CD4-positive, alpha-beta T cell (primary cell): ENCODE results near the gene RNF223. TPM values are rescaled to one million over a fixed set of nuclear protein-coding genes. Genes with fewer than 3 reads are reported as not detected.

Experiments
- ATAC-seq: fragments of 200-7000 bp; cut with Tn5 transposase; one replicate; pipeline ENCODE4 v1.10.0; 2022; ENCODE audit warnings: mild to moderate bottlenecking; ENCODE audit not compliant: poor library complexity
- CTCF ChIA-PET: fragments of 350-600 bp; sonication (Branson Sonifier 250); formaldehyde crosslinking; loops from one replicate; lab custom pipeline; 2021; ENCODE audit warnings: antibody characterized with exemption, inconsistent platforms; lab: Charles Lee
- POLR2A ChIA-PET: fragments of 350-600 bp; sonication (Branson Sonifier 250); formaldehyde crosslinking; loops from one replicate; lab custom pipeline; 2021; ENCODE audit warnings: antibody characterized with exemption, inconsistent platforms; lab: Charles Lee
- DNase-seq, 14 experiments: peaks; one replicate each; pipeline ENCODE4 v3.0.0-alpha.2; 2013 to 2020; ENCODE audit warnings: mixed read lengths in 2 of 14
- H3K27ac ChIP-seq, 2 donors: one replicate each; pipeline versions ENCODE4 v1.5.1 to v1.7.0; 2013; ENCODE audit warnings: low read length in 2 of 2, low read depth in 1 of 2, mild to moderate bottlenecking in 1 of 2
- H3K27me3 ChIP-seq, 2 experiments: 1 replicate in 1 of 2; 2 replicates in 1 of 2; pipeline versions ENCODE4 v1.6.1 to v1.7.0; 2013; ENCODE audit warnings: low read length in 2 of 2, control low read depth in 1 of 2, mild to moderate bottlenecking in 1 of 2, moderate library complexity in 1 of 2; ENCODE audit not compliant: insufficient read depth in 2 of 2, control insufficient read depth in 1 of 2
- H3K36me3 ChIP-seq: one replicate; pipeline ENCODE4 v1.6.1; 2013; ENCODE audit warnings: low read length, control low read depth; ENCODE audit not compliant: insufficient read depth
- H3K4me1 ChIP-seq: one replicate; pipeline ENCODE4 v1.6.1; 2013; ENCODE audit warnings: low read length, control low read depth; ENCODE audit not compliant: insufficient read depth
- H3K4me3 ChIP-seq: one replicate; pipeline ENCODE4 v1.5.1; 2013; ENCODE audit warnings: mild to moderate bottlenecking, low read length, moderate library complexity
- H3K9me3 ChIP-seq, 2 experiments: 1 replicate in 1 of 2; 2 replicates in 1 of 2; pipeline versions ENCODE4 v1.6.1 to v1.7.0; 2013; ENCODE audit warnings: low read length in 2 of 2, mild to moderate bottlenecking in 2 of 2, control low read depth in 1 of 2, moderate library complexity in 1 of 2; ENCODE audit not compliant: control insufficient read depth in 1 of 2, insufficient read depth in 1 of 2
- H3K27ac Mint-ChIP-seq: one replicate; pipeline ENCODE4 v1.8.0; 2020; ENCODE audit warnings: mixed read lengths
- H3K27me3 Mint-ChIP-seq: one replicate; pipeline ENCODE4 v1.8.0; 2021; ENCODE audit warnings: mixed read lengths
- H3K36me3 Mint-ChIP-seq: one replicate; pipeline ENCODE4 v1.8.0; 2021; ENCODE audit warnings: low read depth, mixed read lengths
- H3K4me1 Mint-ChIP-seq: one replicate; pipeline ENCODE4 v1.8.0; 2021; ENCODE audit warnings: low read depth, mixed read lengths
- H3K4me3 Mint-ChIP-seq: one replicate; pipeline ENCODE4 v1.8.0; 2020; ENCODE audit warnings: mild to moderate bottlenecking, mixed read lengths
- H3K9me3 Mint-ChIP-seq: one replicate; pipeline ENCODE4 v1.8.0; 2020; ENCODE audit warnings: mixed read lengths
- CTCF ChIP-seq: fragments of 200-600 bp; IDR thresholded peaks from one replicate; pipeline ENCODE4 v1.8.0; 2022; ENCODE audit warnings: antibody characterized with exemption, mild to moderate bottlenecking
- intact Hi-C, 2 experiments: fragments of 100-400 bp; cut with DNase I in 1 of 2; cut with micrococcal nuclease in 1 of 2; formaldehyde crosslinking; loops; one replicate each; pipeline versions ENCODE4 v1.15.1 to v1.9.0; 2023 to 2025; cut with DNase I, micrococcal nuclease
- total RNA-seq, 174 experiments: library from RNA in 2 of 174; stranded (reverse) in 2 of 174; gene quantifications; one replicate each; pipeline ENCODE4 v1.2.3 and lab custom pipeline; 2021 to 2026

RNF223 gene
- total RNA-seq, 2 experiments from 2014 or later, result not detected

- intact Hi-C loops, result no loop called here
- H3K27me3 Mint-ChIP-seq, result peaks cover 7% of the 10 kb centered on the region
- DNase-seq, result no peak
- no peaks in the 10 kb centered on the region for H3K4me1 ChIP-seq
- H3K27ac Mint-ChIP-seq, result no peak overlapping the region
- no peaks in the 10 kb centered on the region for H3K27me3 ChIP-seq
- no peak overlapping the region for H3K27ac ChIP-seq
- H3K4me3 ChIP-seq, result no peak overlapping the region
- H3K36me3 ChIP-seq, result no peaks in the 10 kb centered on the region
- H3K9me3 Mint-ChIP-seq, result no peaks in the 10 kb centered on the region
- no peak for TF ChIP-seq CTCF
- no peaks in the 10 kb centered on the region for H3K36me3 Mint-ChIP-seq
- ATAC-seq, result no peak
- ChIA-PET POLR2A (no interaction called here), CTCF (no interaction called here)
- H3K9me3 ChIP-seq, result peaks cover 0 to 23% of the 10 kb centered on the region in 2 experiments
- H3K4me3 Mint-ChIP-seq, result no peak overlapping the region
- no peaks in the 10 kb centered on the region for H3K4me1 Mint-ChIP-seq
Measured at GRCh38 chr1:1047963-1048362, 26.1 kb downstream of the RNF223 start.

GRCh38 chr1:1047407-1047806, 26.7 kb downstream of the RNF223 start:
- H3K27ac ChIP-seq, result no peak overlapping the region
- no peak overlapping the region for H3K4me3 ChIP-seq
- Mint-ChIP-seq H3K4me3 (no peak overlapping the region), H3K9me3 (no peaks in the 10 kb centered on the region), H3K27me3 (peaks cover 3% of the 10 kb centered on the region), H3K4me1 (no peaks in the 10 kb centered on the region), H3K36me3 (no peaks in the 10 kb centered on the region), H3K27ac (no peak overlapping the region)
- no peaks in the 10 kb centered on the region for H3K4me1 ChIP-seq
- ATAC-seq, result no peak
- ChIA-PET CTCF (no interaction called here), POLR2A (no interaction called here)
- intact Hi-C loops, result no loop called here
- TF ChIP-seq CTCF, result no peak
- H3K27me3 ChIP-seq, result no peaks in the 10 kb centered on the region
- no peaks in the 10 kb centered on the region for H3K36me3 ChIP-seq
- DNase-seq, result no peak
- peaks cover 0 to 28% of the 10 kb centered on the region in 2 experiments for H3K9me3 ChIP-seq

GRCh38 chr1:1046767-1047166, 27.3 kb downstream of the RNF223 start:
- CTCF ChIA-PET, result no interaction called here
- Mint-ChIP-seq H3K27me3 (no peaks in the 10 kb centered on the region), H3K9me3 (no peaks in the 10 kb centered on the region), H3K4me1 (no peaks in the 10 kb centered on the region), H3K27ac (no peak overlapping the region), H3K36me3 (no peaks in the 10 kb centered on the region), H3K4me3 (no peak overlapping the region)
- Histone ChIP-seq H3K4me3 (no peak overlapping the region), H3K4me1 (no peaks in the 10 kb centered on the region), H3K27me3 (no peaks in the 10 kb centered on the region), H3K9me3 (peaks cover 0 to 35% of the 10 kb centered on the region in 2 experiments), H3K27ac (no peak overlapping the region), H3K36me3 (no peaks in the 10 kb centered on the region)
- no peak for DNase-seq
- no peak for ATAC-seq
- no peak for TF ChIP-seq CTCF
- intact Hi-C loops, result no loop called here
- POLR2A ChIA-PET, result no interaction called here
